ENCODE data around the gene ACTA2.

The ACTA2 gene

GRCh38 chr10:88889559-88890337 is 62.8 kb downstream of the ACTA2 start:
- no peak for TF ChIP-seq CTCF (IDR thresholded peaks at IDR 0.05; ENCODE audit: borderline replicate concordance, insufficient read depth, low read depth, low read length)
- no peak overlapping the region for H3K4me3 ChIP-seq (ENCODE audit: low read depth, low read length)

- TF ChIP-seq CTCF (IDR thresholded peaks at IDR 0.05; ENCODE audit: borderline replicate concordance, insufficient read depth, low read depth, low read length): no peak
- H3K4me3 ChIP-seq (ENCODE audit: low read depth, low read length): peak overlapping the region; percentile 39
Measured at GRCh38 chr10:88888810-88889445, 63.6 kb downstream of the ACTA2 start.

GRCh38 chr10:88886557-88886956 is 66.0 kb downstream of the ACTA2 start:
- TF ChIP-seq CTCF (IDR thresholded peaks at IDR 0.05; ENCODE audit: borderline replicate concordance, insufficient read depth, low read depth, low read length): no peak
- H3K4me3 ChIP-seq (ENCODE audit: low read depth, low read length): peak overlapping the region; percentile 36
